ENCODE data around the gene LINGO4. TPM values are rescaled to one million over a fixed set of nuclear protein-coding genes. Genes with fewer than 3 reads are reported as not detected.

Gene LINGO4
- total and polyA plus RNA-seq, 10 of the 15 experiments (the other 5 are each of a cell fraction or from before 2014, with no cell fraction given), result not detected

- TF ChIP-seq MYC (IDR thresholded peaks at IDR 0.05; ENCODE audit: insufficient read depth, insufficient read length, insufficient replicate concordance, low read length, severe bottlenecking) (peak; percentile 97), EED (IDR thresholded peaks at IDR 0.05; ENCODE audit: low read depth) (no peak), NBN (IDR thresholded peaks at IDR 0.05) (0 out of 2 replicates have a peak, but pooled peaks have one; percentile 80), CREM (IDR thresholded peaks at IDR 0.05; ENCODE audit: low read depth) (peak; percentile 91), HSF1 (IDR thresholded peaks at IDR 0.05; ENCODE audit: low read depth, low read length) (0 out of 2 replicates have a peak, but pooled peaks have one; percentile 55), RUNX3 (IDR thresholded peaks at IDR 0.05; ENCODE audit: low read length) (peak; percentile 40), POU2F2 (IDR thresholded peaks at IDR 0.05; ENCODE audit: borderline replicate concordance, low read depth, low read length) (peak; percentile 74), POLR2A (IDR thresholded peaks at IDR 0.05; ENCODE audit: low read depth, low read length) (peak; percentile 90), BHLHE40 (IDR thresholded peaks at IDR 0.05; ENCODE audit: borderline replicate concordance in 1 of 2, low read depth in 2 of 2, low read length in 1 of 2) (peak in 1 of 2 experiments; percentile 26; a peak in 1 of 4 replicates), BCL11A (IDR thresholded peaks at IDR 0.05; ENCODE audit: low read depth, low read length) (no peak), HCFC1 (IDR thresholded peaks at IDR 0.05; ENCODE audit: low read length) (peak; percentile 88), NFXL1 (IDR thresholded peaks at IDR 0.05; ENCODE audit: borderline replicate concordance) (no peak), MTA3 (IDR thresholded peaks at IDR 0.05; ENCODE audit: borderline replicate concordance, low read length) (no peak), RCOR1 (conservative IDR thresholded peaks at IDR 0.05; ENCODE audit: low read depth, low read length) (0 out of 2 replicates have a peak, but pooled peaks have one; percentile 58), ZBTB33 (IDR thresholded peaks at IDR 0.05) (peak; percentile 89), USF1 (IDR thresholded peaks at IDR 0.05; ENCODE audit: borderline replicate concordance, extremely low read length, insufficient read depth, low read depth, low read length) (no peak), MTA2 (IDR thresholded peaks at IDR 0.05; ENCODE audit: low read depth) (no peak), MLLT1 (IDR thresholded peaks at IDR 0.05) (no peak), CBFB (IDR thresholded peaks at IDR 0.05; ENCODE audit: low read depth) (peak; percentile 95), EGR1 (IDR thresholded peaks at IDR 0.05; ENCODE audit: borderline replicate concordance in 1 of 2, low read depth in 2 of 2, low read length in 2 of 2) (peak in 1 of 2 experiments; percentile 32; a peak in 1 of 3 replicates)
Measured at GRCh38 chr1:151762941-151763921, 42.0 kb downstream of the LINGO4 start, which contains the start of gene MRPL9 (continued).

Measured in GM12878 (cell line).